BJ (cell line): ENCODE measurements around the gene LAMA3. TPM values are rescaled to one million over a fixed set of nuclear protein-coding genes. Genes with fewer than 3 reads are reported as not detected.

ENCODE experiments used
- CTCF ChIA-PET: fragments of 350-600 bp; formaldehyde crosslinking; extraction: SDS; loops from one replicate; lab custom pipeline; 2021; ENCODE audit warnings: antibody characterized with exemption, inconsistent platforms; lab: Yijun Ruan, JAX
- POLR2A ChIA-PET: fragments of 300-600 bp; sonication (Branson Sonifier 250); formaldehyde crosslinking; extraction: SDS; loops from one replicate; lab custom pipeline; 2021; ENCODE audit warnings: antibody characterized with exemption; lab: Charles Lee
- DNase-seq: peaks from one replicate; pipeline ENCODE4 v3.0.0-alpha.2; 2011; ENCODE audit warnings: low read depth
- H3K27me3 ChIP-seq: 2 replicates; pipeline ENCODE4 v1.6.0; 2011; ENCODE audit warnings: low read length; ENCODE audit not compliant: control insufficient read depth, insufficient read depth
- H3K36me3 ChIP-seq: 2 replicates; pipeline ENCODE4 v1.5.1; 2011; ENCODE audit warnings: low read length; ENCODE audit not compliant: control insufficient read depth, insufficient read depth
- H3K4me3 ChIP-seq: 2 replicates; pipeline ENCODE4 v1.5.1; 2011; ENCODE audit warnings: low read depth, mild to moderate bottlenecking, control low read depth, low read length
- polyA plus RNA-seq: library from polyadenylated mRNA; depleted of rRNA; stranded (reverse); fragments of >200 nt; gene quantifications from 2 replicates; pipeline ENCODE4 v1.2.3, GENCODE V29; 2011
- TF ChIP-seq, protein P1 (sequence below): IDR thresholded peaks from 2 replicates; pipeline ENCODE4 v1.5.1; 2011; ENCODE audit warnings: low read depth, mild to moderate bottlenecking, control low read depth, inconsistent platforms, low read length, moderate library complexity; ENCODE audit not compliant: insufficient read depth

Gene LAMA3
- polyA plus RNA-seq, 1 experiment: 5.6 TPM

GRCh38 chr18:23805898-23806297 lies 116.6 kb downstream of the LAMA3 start:
- TF ChIP-seq, protein P1, sequence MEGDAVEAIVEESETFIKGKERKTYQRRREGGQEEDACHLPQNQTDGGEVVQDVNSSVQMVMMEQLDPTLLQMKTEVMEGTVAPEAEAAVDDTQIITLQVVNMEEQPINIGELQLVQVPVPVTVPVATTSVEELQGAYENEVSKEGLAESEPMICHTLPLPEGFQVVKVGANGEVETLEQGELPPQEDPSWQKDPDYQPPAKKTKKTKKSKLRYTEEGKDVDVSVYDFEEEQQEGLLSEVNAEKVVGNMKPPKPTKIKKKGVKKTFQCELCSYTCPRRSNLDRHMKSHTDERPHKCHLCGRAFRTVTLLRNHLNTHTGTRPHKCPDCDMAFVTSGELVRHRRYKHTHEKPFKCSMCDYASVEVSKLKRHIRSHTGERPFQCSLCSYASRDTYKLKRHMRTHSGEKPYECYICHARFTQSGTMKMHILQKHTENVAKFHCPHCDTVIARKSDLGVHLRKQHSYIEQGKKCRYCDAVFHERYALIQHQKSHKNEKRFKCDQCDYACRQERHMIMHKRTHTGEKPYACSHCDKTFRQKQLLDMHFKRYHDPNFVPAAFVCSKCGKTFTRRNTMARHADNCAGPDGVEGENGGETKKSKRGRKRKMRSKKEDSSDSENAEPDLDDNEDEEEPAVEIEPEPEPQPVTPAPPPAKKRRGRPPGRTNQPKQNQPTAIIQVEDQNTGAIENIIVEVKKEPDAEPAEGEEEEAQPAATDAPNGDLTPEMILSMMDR: no peak
- Histone ChIP-seq H3K36me3 (no peaks in the 10 kb centered on the region), H3K27me3 (no peaks in the 10 kb centered on the region), H3K4me3 (no peak overlapping the region)
- ChIA-PET CTCF (interaction anchor here (0.8 to 1.6 kb wide), 3 partner anchors 19 to 184 kb away, joined by 3 read pairs; no protein-coding TSS in a partner anchor), POLR2A (no interaction called here)
- DNase-seq: no peak

- TF ChIP-seq, protein P1: no peak
- no peak overlapping the region for H3K4me3 ChIP-seq
- no peaks in the 10 kb centered on the region for H3K27me3 ChIP-seq
- POLR2A ChIA-PET: no interaction called here
- CTCF ChIA-PET: interaction anchor here (0.6 to 4.2 kb wide), 3 partner anchors 96 to 187 kb away, joined by 3 to 22 read pairs (median 7); no protein-coding TSS in a partner anchor
- H3K36me3 ChIP-seq: no peaks in the 10 kb centered on the region
- DNase-seq: no peak
Observed at GRCh38 chr18:23809415-23809814, 120.2 kb downstream of the LAMA3 start.

DNA sequence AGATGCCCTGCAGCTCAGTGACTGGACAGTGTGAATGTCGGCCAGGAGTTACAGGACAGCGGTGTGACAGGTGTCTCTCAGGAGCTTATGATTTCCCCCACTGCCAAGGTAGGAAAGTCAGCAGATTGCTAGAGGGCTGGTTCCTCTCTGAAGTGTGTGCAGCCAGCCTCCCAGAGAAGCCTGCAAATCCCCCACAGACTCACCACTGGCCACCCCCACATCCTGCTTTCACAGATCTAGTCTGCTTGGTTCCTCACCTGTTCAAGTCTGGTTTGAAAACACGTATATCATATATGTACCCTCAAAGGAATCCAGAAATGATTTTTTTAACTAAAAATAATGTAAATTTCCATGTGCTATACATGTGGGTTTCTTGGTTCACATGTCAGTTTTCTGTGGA lies 121.1 kb downstream of the LAMA3 start:
- no peak for DNase-seq
- Histone ChIP-seq H3K27me3 (no peaks in the 10 kb centered on the region), H3K36me3 (no peaks in the 10 kb centered on the region), H3K4me3 (no peak overlapping the region)
- TF ChIP-seq, protein P1: no peak
- ChIA-PET POLR2A (no interaction called here), CTCF (interaction anchor here (1.2 to 4.2 kb wide), 3 partner anchors 107 to 188 kb away, joined by 3 to 22 read pairs (median 7); no protein-coding TSS in a partner anchor)

GRCh38 chr18:23811176-23811575 lies 121.9 kb downstream of the LAMA3 start:
- ChIA-PET POLR2A (no interaction called here), CTCF (interaction anchor here (0.6 to 4.2 kb wide), 15 partner anchors 8 to 313 kb away, joined by 3 to 22 read pairs (median 4); no protein-coding TSS in a partner anchor)
- Histone ChIP-seq H3K4me3 (no peak overlapping the region), H3K36me3 (no peaks in the 10 kb centered on the region), H3K27me3 (no peaks in the 10 kb centered on the region)
- no peak for DNase-seq
- TF ChIP-seq, protein P1: no peak

GRCh38 chr18:23812546-23813440 lies 123.5 kb downstream of the LAMA3 start:
- POLR2A ChIA-PET: no interaction called here
- Histone ChIP-seq H3K4me3 (no peak overlapping the region), H3K27me3 (no peaks in the 10 kb centered on the region), H3K36me3 (no peaks in the 10 kb centered on the region)
- TF ChIP-seq, protein P1: peak; percentile 55
- DNase-seq: no peak
- CTCF ChIA-PET: interaction anchor here (0.6 to 4.2 kb wide), 9 partner anchors 99 to 1274 kb away, joined by 3 to 22 read pairs (median 4); no protein-coding TSS in a partner anchor
